Stimulated activated naive CD8-positive, alpha-beta T cell treated with anti-CD3 and anti-CD28 coated beads, Interleukin-15, Interleukin-2, amounts not matched to agents 100 ng/mL and 50 ng/mL, for 24 hours (primary cell): Measurements from ENCODE around the gene PRR15L.
A peak's percentile ranks its signal among the peaks of the same experiment; 100 is the strongest.
"Not testable (repeated sequence)": the region's sequence is repeated elsewhere in the genome, so short reads cannot be mapped to it uniquely, and the experiment has no call there.

Source experiments
- H3K27ac Mint-ChIP-seq: one replicate; pipeline ENCODE4 v1.8.0; 2021; ENCODE audit warnings: mild to moderate bottlenecking, mixed read lengths
- H3K27me3 Mint-ChIP-seq: one replicate; pipeline ENCODE4 v1.8.0; 2021; ENCODE audit warnings: mixed read lengths
- H3K36me3 Mint-ChIP-seq: one replicate; pipeline ENCODE4 v1.8.0; 2021; ENCODE audit warnings: low read depth, mixed read lengths
- H3K4me1 Mint-ChIP-seq: one replicate; pipeline ENCODE4 v1.8.0; 2021; ENCODE audit warnings: low read depth, mixed read lengths
- H3K4me3 Mint-ChIP-seq: one replicate; pipeline ENCODE4 v1.8.0; 2021; ENCODE audit warnings: mild to moderate bottlenecking, mixed read lengths
- H3K9me3 Mint-ChIP-seq: one replicate; pipeline ENCODE4 v1.8.0; 2021; ENCODE audit warnings: mixed read lengths

The PRR15L gene, protein sequence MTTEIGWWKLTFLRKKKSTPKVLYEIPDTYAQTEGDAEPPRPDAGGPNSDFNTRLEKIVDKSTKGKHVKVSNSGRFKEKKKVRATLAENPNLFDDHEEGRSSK

DNA sequence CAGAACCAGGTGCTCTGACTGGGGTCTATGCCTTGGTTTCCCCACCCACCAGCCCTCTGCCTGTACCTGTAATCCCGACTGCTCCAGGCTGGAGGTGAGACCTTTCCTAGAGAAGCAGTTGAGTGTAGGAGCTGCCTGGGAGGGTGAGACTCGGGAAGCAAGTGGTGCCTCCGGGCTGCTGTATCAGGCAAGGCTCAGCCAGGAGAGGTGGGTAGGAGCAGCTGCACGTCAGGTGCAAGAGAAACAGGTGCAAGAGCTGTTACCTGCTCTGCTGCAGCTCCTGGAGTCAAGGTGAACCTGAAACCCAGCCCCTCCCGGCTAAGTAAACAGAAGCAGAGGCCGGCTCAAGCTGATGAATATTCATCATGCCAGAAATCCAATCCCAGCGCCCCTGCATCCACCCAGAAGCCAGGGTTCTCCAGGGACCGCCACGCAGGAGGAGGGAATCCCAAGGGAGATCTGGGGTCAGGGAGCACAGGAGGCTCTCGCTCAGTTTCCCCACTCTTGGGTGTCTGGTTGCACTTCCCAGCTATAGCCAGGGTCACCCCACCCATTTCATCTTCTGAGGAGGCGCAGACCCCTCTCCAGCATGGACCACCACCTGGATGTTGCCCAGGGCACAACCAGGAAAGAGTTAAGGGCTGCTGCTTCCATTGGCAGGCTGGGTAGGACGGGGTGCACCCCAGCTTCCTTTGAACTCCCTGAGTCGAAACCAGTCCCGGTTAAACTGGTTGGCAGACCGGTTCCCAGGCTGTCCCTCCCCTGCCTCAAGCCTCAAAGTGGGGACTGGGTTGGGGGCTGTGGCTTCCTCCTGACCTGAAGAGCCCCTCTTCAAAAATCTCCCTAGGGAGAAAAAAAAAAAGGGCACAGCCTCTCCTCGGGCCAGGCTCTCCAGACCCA lies at the start of gene PRR15L:
TSS of gene PRR15L (minus strand) at position 293 of the 900 bp plus-strand sequence. CDS start 4,649 bp downstream, outside the sequence.
- Mint-ChIP-seq H3K27ac (no peak within 1 kb of the TSS), H3K27me3 (no peaks in the 10 kb centered on the region), H3K36me3 (no peaks in the 10 kb centered on the region), H3K9me3 (no peaks in the 10 kb centered on the region), H3K4me3 (no peak within 1 kb of the TSS), H3K4me1 (no peaks in the 10 kb centered on the region)

DNA sequence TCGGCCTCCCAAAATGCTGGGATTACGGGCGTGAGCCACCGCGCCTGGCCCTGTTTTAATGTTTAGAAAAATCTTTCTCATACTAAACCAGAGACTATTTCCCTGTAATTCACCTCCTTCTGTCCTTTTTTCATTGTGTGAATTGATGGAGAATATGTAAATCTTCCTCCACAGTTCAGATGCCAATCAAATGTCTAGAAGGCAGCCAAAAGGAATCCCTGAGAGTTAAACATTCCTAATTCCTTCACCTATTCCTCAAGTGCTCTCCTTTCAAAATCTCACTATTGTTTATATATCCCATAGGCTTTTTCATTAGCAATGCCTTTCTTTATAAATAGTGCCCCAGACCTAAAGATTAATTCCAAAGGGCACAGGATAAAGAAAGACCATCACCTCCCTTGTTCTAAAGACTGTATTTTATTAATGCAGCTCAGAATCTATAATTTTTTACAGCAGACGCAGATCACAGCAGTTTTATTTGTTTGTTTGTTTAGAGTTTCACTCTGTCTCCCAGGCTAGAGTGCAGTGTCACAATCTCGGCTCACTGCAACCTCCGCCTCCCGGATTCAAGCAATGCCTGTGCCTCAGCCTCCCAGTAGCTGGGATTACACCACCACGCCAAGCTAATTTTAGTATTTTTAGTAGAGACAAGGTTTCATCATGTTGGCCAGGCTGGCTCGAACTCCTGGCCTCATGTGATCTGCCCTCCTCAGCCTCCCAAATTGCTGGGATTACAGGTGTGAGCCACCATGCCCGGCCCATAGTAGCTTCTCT lies 49.4 kb upstream of the PRR15L start:
- H3K36me3 Mint-ChIP-seq = no peaks in the 10 kb centered on the region
- peaks cover 41% of the 10 kb centered on the region for H3K27me3 Mint-ChIP-seq
- no peak overlapping the region for H3K4me3 Mint-ChIP-seq
- H3K4me1 Mint-ChIP-seq = peaks cover 17% of the 10 kb centered on the region
- no peaks in the 10 kb centered on the region for H3K9me3 Mint-ChIP-seq
- H3K27ac Mint-ChIP-seq = no peak overlapping the region

DNA sequence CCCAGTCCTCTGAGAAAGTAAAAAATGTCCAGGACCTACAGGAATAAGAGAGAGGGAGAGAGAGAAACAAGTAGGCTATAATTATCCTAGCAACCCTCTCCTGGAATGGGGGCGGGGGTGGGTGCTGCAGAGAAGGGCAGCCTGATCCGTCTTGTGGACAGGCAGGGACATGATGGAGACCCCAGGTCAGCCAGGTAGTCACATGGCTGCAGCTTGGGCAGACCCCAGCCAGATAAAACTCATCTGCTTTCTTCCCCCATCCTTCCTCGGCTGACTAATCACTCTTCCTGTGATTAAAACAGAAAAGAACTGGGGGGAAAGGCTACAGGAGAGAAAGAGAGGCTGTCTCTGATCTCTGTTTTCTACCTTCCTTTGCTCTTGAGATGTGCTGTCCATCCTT lies 47.3 kb upstream of the PRR15L start:
- Mint-ChIP-seq H3K27ac (no peak overlapping the region), H3K4me3 (no peak overlapping the region), H3K9me3 (no peaks in the 10 kb centered on the region), H3K27me3 (peaks cover 23% of the 10 kb centered on the region), H3K4me1 (peaks cover 7% of the 10 kb centered on the region), H3K36me3 (no peaks in the 10 kb centered on the region)

DNA sequence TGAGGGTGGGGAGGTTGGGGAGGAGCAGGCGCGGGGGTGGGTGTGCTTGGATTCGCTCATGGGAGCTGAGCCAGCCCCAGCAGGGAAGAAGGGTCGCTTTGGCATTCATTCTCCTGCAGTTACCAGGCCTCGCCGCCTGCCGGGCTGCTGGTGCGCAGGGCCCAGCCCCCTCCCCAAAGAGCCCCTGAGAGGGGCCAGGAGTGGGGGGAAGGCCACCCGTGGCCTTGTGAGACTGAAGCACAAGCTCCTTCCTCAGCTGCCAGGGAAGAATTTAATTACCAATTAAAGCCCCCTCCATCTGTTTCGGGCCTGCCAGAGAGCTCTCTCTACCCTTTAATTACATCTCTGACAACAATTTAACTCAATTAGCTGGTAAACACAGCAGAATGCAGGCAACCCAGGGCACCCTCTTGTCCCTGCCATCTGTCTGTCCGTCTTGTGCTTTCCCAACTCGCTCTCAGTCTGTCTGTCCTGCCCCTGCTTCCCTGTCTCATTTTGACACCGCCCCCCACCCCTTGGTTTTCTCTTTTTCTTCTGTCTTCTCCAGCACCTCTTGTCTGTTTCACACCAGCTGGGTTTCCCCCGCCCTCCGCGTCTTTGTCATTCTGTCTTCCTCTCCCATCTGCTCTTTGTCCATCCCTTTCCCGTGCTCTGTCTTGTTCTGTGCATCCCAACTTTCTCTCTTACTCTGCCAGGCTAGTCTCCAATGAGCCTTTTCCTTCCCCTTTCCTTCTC lies 45.9 kb upstream of the PRR15L start:
- H3K36me3 Mint-ChIP-seq = no peaks in the 10 kb centered on the region
- H3K27ac Mint-ChIP-seq = no peak overlapping the region
- peaks cover 15% of the 10 kb centered on the region for H3K27me3 Mint-ChIP-seq
- peaks cover 7% of the 10 kb centered on the region for H3K4me1 Mint-ChIP-seq
- no peak overlapping the region for H3K4me3 Mint-ChIP-seq
- H3K9me3 Mint-ChIP-seq = no peaks in the 10 kb centered on the region

DNA sequence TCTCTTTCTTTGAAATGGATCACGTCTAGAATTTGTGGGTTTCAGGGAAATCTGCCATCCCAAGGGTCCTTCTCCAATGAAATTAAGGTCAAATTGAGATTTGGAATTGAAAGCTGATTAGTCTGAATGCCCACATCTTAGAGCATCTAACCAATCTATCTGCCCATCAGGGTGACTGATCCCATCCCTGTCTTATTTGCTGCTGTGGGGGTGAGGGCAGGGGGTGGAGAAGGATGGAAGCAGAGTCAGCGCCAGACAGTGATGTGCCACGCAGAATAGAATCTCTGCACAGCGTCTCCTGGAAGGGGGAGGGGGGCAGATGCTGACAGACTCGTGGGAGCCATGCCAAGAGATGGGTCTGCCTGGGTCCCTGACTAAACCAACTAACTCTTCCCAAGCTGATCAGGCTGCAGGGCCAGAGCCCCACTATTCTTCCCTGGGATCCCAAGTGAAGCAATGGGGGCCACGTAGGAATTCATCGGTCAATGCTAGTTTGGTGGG lies 45.3 kb upstream of the PRR15L start:
- Mint-ChIP-seq H3K36me3 (no peaks in the 10 kb centered on the region), H3K4me1 (peaks cover 7% of the 10 kb centered on the region), H3K27me3 (peaks cover 12% of the 10 kb centered on the region), H3K9me3 (no peaks in the 10 kb centered on the region), H3K4me3 (no peak overlapping the region), H3K27ac (no peak overlapping the region)

DNA sequence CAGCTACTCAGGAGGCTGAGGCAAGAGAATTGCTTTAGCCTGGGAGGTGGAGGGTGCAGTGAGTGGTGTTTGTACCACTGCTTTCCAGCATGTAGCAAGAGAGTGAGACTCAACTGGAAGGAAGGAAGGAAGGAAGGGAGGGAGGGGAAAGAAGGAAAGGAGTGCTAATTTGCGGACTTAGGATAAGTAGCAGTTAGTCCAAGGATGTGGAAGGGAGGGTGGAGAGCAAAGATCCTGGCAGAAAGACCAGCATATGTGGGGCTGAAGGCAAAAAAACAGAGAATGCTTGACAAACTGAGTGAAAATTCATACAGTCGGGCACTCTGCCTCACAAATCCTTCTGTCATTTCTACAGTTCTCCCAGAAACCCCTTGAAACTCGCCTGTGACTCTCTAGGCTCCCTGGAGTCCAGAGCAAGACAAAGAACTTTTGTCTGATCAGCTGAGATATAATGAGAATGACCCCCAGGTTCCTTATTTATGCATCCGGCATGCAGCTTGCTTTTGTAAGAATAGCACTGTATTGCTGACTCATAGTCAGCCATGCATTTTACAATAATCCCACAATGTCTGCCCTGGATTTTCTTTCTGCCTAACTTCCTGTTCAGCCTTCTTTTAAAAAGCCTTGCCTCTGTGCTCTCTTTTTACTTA lies 44.7 kb upstream of the PRR15L start:
- H3K27me3 Mint-ChIP-seq = peaks cover 12% of the 10 kb centered on the region
- peaks cover 7% of the 10 kb centered on the region for H3K4me1 Mint-ChIP-seq
- H3K27ac Mint-ChIP-seq = peak overlapping the region; percentile 21
- H3K36me3 Mint-ChIP-seq = no peaks in the 10 kb centered on the region
- no peak overlapping the region for H3K4me3 Mint-ChIP-seq
- H3K9me3 Mint-ChIP-seq = no peaks in the 10 kb centered on the region

DNA sequence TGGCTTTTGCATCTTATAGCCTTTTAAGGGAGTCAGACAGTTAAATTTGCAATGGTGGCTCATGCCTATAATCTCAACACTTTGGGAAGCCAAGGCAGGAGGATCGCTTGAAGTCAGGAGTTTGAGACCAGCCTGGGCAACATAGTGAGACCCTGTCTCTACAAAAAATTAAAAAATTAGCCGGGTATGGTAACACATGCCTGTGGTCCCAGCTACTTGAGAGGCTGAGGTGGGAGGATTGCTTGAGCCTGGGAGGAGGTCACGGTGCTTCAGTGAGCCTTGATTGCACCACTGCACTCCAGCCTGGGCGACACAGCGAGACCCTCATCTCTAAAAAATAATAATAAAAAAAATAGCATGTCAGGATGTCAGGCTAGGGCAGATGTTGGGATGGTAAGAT lies 44.0 kb upstream of the PRR15L start:
- not testable (repeated sequence) for H3K27me3 Mint-ChIP-seq, H3K4me3 Mint-ChIP-seq, H3K9me3 Mint-ChIP-seq, H3K4me1 Mint-ChIP-seq, H3K36me3 Mint-ChIP-seq, H3K27ac Mint-ChIP-seq

DNA sequence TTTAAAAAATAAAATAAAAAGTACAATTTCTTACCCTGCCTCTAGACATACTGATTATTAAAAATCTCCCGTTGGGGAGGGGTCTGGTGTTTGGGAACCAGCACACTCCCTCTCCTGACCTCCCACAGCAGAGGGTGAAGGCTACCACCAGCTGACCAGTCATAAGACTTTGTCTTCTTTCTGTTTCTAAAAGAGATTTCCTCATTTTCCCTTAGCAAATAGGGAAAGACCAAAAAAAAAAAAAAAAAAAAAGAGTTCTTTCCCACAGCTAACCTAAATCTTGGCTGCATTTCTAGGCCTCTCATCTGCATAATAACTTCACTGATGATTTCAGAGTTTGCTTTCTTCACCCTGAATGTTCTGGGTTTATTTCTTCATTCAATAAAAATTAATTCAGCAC lies 43.5 kb upstream of the PRR15L start:
- Mint-ChIP-seq H3K4me1 (peaks cover 7% of the 10 kb centered on the region), H3K27me3 (peaks cover 5% of the 10 kb centered on the region), H3K27ac (no peak overlapping the region), H3K36me3 (no peaks in the 10 kb centered on the region), H3K9me3 (no peaks in the 10 kb centered on the region), H3K4me3 (no peak overlapping the region)

DNA sequence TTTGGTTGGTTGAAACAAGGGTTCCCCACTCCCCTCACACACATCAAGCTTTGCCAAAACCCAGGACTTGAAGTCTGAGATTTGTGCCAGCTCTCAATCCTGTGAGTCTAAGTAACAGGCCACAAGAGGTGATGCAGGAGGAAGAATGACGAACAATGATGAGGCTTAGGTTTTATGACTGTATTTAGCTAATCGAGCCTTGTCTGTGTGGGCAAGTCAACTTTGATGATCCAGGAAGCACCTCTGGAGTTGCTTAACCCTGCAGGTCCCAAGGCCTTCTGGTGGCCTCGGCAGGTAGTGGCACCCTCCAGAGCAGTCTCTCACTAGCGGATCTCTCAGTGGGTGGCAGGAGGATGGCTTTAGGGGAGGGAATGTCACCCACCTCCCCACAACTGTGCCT lies 41.9 kb upstream of the PRR15L start:
- Mint-ChIP-seq H3K4me3 (no peak overlapping the region), H3K4me1 (peaks cover 7% of the 10 kb centered on the region), H3K27me3 (peaks cover 5% of the 10 kb centered on the region), H3K36me3 (no peaks in the 10 kb centered on the region), H3K27ac (no peak overlapping the region), H3K9me3 (no peaks in the 10 kb centered on the region)

DNA sequence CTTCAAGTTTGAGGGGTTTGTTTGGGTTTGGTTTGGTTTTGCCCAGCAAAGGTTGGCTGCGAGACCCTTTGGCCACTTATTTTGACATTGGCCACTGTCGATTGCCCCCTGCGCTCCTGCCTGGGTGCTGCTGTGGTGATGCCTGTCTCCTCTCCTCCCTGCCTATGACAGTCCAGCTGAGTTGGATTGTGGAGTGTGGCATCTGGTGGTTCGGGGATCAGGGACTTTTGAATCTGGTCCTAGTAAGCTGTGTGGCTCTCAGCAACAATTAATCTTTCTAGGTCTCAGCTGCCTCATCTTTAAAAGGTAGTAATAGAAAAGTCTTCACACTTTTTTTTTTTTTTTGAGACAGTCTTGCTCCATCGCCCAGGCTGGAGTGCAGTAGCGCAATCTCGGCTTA lies 40.4 kb upstream of the PRR15L start:
- Mint-ChIP-seq H3K4me1 (peaks cover 7% of the 10 kb centered on the region), H3K27ac (no peak overlapping the region), H3K9me3 (no peaks in the 10 kb centered on the region), H3K27me3 (peaks cover 8% of the 10 kb centered on the region), H3K4me3 (no peak overlapping the region), H3K36me3 (no peaks in the 10 kb centered on the region)

DNA sequence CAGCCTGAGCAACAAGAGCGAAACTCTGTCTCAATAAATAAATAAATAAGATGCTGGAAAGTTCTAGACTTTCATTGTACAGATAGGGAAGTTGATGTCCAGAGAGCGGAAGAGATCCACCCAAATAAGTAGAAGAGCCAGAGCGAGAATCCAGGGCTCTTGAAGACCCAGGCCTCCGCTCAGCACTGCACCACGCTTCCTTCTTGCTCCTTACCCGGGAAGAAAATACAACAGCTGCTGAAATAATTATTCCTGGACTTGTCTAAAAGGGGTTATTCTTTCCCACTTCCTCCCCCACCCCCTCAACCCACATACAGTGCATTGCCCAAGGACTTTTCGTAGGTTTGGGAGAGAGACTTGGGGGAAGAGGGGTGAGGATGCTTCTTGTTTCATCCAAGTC lies 39.9 kb upstream of the PRR15L start:
- H3K4me1 Mint-ChIP-seq = peaks cover 3% of the 10 kb centered on the region
- no peak overlapping the region for H3K27ac Mint-ChIP-seq
- H3K36me3 Mint-ChIP-seq = no peaks in the 10 kb centered on the region
- no peak overlapping the region for H3K4me3 Mint-ChIP-seq
- H3K9me3 Mint-ChIP-seq = no peaks in the 10 kb centered on the region
- H3K27me3 Mint-ChIP-seq = peaks cover 8% of the 10 kb centered on the region

DNA sequence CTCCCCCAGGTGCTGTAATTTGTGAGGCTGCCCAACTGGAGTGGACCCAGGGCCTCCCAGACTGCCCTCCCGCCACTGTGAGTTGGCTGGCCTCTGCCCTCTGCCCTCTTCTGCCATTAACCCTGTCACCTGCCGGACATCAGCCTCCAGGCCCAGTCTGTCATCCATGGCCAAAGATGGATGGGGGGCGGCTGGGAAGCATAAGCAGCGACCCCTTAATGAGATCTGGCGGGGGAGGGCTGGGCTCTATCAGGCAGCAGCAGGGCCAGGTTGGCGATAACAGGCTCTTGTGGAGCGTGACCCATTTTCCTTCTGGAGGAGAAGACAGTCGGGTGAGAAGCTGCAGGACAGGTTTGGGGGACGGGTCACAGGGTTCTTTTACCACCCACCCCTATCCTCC lies 38.5 kb upstream of the PRR15L start:
- Mint-ChIP-seq H3K4me1 (no peaks in the 10 kb centered on the region), H3K27ac (peak overlapping the region; percentile 53), H3K27me3 (peaks cover 8% of the 10 kb centered on the region), H3K4me3 (no peak overlapping the region), H3K9me3 (no peaks in the 10 kb centered on the region), H3K36me3 (no peaks in the 10 kb centered on the region)

DNA sequence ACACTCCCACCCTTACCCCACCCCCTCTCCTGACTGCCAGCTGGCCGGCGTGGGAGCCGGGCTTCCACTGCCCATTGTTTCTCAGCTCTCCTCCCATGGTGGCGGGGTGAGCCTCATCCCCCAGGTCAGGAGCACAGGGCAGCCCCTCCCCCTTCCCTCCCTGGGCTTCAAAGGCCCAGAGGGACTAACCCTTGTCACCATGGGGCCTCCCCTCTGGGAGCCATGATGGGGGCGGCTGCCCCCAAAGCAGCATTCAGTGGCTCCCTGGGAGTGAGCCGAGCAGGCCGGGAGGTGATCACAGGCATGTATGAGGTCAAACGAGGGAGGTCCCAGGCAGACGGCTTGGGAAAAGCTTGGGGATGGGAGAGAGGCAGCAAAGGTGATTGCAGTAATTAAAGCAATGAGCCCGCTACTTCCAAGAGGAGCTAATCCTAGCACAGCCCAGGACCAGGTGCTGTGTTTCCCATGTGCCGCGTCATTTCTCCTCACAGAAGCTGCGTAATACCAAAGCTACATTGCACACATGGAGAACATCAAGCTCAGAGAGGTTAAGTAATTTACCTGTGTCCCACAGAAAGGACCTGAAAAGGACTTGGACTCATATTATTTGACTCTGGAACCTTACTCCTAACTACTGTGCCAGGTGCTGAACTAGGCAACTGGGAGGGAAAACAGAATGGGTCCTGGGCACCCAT lies 37.7 kb upstream of the PRR15L start:
- Mint-ChIP-seq H3K36me3 (no peaks in the 10 kb centered on the region), H3K4me3 (no peak overlapping the region), H3K27ac (no peak overlapping the region), H3K9me3 (no peaks in the 10 kb centered on the region), H3K4me1 (no peaks in the 10 kb centered on the region), H3K27me3 (peaks cover 8% of the 10 kb centered on the region)

DNA sequence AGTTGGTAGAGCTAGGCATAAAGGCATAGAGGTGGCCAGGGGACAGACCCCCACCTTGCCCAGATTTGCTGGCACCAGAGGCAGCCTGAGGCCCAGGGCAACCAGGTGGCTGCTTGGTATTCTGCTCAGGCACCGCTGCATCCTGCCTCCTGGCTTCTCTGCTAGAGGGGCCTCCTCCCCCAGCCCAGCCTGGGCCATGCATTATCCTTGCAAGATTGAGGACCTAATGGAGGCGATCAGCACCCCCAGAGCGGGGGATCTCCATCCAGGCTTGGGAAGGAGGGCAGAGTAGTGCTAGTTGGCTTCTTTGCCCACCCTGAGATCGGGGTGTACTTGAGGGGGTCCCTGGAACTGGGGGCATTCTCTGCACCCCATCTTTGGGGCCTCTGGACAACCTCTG lies 37.0 kb upstream of the PRR15L start:
- no peaks in the 10 kb centered on the region for H3K4me1 Mint-ChIP-seq
- H3K4me3 Mint-ChIP-seq = no peak overlapping the region
- H3K9me3 Mint-ChIP-seq = no peaks in the 10 kb centered on the region
- H3K27ac Mint-ChIP-seq = no peak overlapping the region
- peaks cover 8% of the 10 kb centered on the region for H3K27me3 Mint-ChIP-seq
- H3K36me3 Mint-ChIP-seq = no peaks in the 10 kb centered on the region
